DMS114 treated with DMSO at 0.1 percent for 48 hours (cell line): ENCODE data around the gene OR8D4.
"Not testable (repeated sequence)": the region's sequence is repeated elsewhere in the genome, so short reads cannot be mapped to it uniquely, and the experiment has no call there.

Experiments used
- DNase-seq: peaks from one replicate; lab custom pipeline; 2025; ENCODE audit not compliant: unreplicated experiment; lab: John Stamatoyannopoulos, UW

OR8D4 gene

GRCh38 chr11:123901867-123902266, at the start of gene OR8D4:
Gene OR8D4 (plus strand): TSS chr11:123902167. CDS start chr11:123906432, 4,265 bp downstream.
- no peak for DNase-seq

GRCh38 chr11:123852321-123852720, 49.6 kb upstream of the OR8D4 start:
- DNase-seq = no peak

- DNase-seq = no peak
Observed at GRCh38 chr11:123853038-123853437, 48.9 kb upstream of the OR8D4 start.

- DNase-seq = no peak
Observed at GRCh38 chr11:123856444-123856843, 45.5 kb upstream of the OR8D4 start.

GRCh38 chr11:123859731-123860130, 42.2 kb upstream of the OR8D4 start:
- DNase-seq = no peak

- DNase-seq = not testable (repeated sequence)
Observed at GRCh38 chr11:123865293-123865692, 36.7 kb upstream of the OR8D4 start.

GRCh38 chr11:123867795-123868194, 34.2 kb upstream of the OR8D4 start:
- DNase-seq = not testable (repeated sequence)

GRCh38 chr11:123880912-123881311, 21.1 kb upstream of the OR8D4 start:
- no peak for DNase-seq

- no peak for DNase-seq
Observed at GRCh38 chr11:123885570-123885969, 16.4 kb upstream of the OR8D4 start, which contains the start of gene TMEM225. Gene TMEM225 (minus strand): TSS chr11:123885670. CDS start chr11:123885425, 245 bp downstream.

GRCh38 chr11:123892031-123892430, 9.9 kb upstream of the OR8D4 start:
- DNase-seq = no peak

GRCh38 chr11:123899792-123900191, 2.2 kb upstream of the OR8D4 start:
- DNase-seq = no peak

- no peak for DNase-seq
Observed at GRCh38 chr11:123903932-123904331, 2.0 kb downstream of the OR8D4 start.

GRCh38 chr11:123904932-123905331, 3.0 kb downstream of the OR8D4 start:
- DNase-seq = no peak

- no peak for DNase-seq
Observed at GRCh38 chr11:123905826-123906225, 3.9 kb downstream of the OR8D4 start.

GRCh38 chr11:123920943-123921342, 19.0 kb downstream of the OR8D4 start:
- no peak for DNase-seq

GRCh38 chr11:123924027-123924426, 22.1 kb downstream of the OR8D4 start:
- no peak for DNase-seq

GRCh38 chr11:123939317-123939716, 37.4 kb downstream of the OR8D4 start, which contains the start of gene OR4D5:
Gene OR4D5 (plus strand): TSS chr11:123939617. CDS start chr11:123939617, 0 bp downstream.
- DNase-seq = no peak

GRCh38 chr11:123942413-123942812, 40.4 kb downstream of the OR8D4 start:
- no peak for DNase-seq

- DNase-seq = no peak
Observed at GRCh38 chr11:123943738-123944137, 41.8 kb downstream of the OR8D4 start, which contains the start of gene OR6T1. Gene OR6T1 (minus strand): TSS chr11:123943838. CDS start chr11:123943838, 0 bp downstream.

- DNase-seq = no peak
Observed at GRCh38 chr11:123945132-123945531, 43.2 kb downstream of the OR8D4 start.

- no peak for DNase-seq
Observed at GRCh38 chr11:123956752-123957151, 54.8 kb downstream of the OR8D4 start.
